ENCODE data around the gene DYDC1. TPM values are rescaled to one million over a fixed set of nuclear protein-coding genes. Genes with fewer than 3 reads are reported as not detected.
"Not testable (repeated sequence)": the region's sequence is repeated elsewhere in the genome, so short reads cannot be mapped to it uniquely, and the experiment has no call there.

The DYDC1 gene
- total RNA-seq, 4 donors from 2014 or later, result not detected

DNA sequence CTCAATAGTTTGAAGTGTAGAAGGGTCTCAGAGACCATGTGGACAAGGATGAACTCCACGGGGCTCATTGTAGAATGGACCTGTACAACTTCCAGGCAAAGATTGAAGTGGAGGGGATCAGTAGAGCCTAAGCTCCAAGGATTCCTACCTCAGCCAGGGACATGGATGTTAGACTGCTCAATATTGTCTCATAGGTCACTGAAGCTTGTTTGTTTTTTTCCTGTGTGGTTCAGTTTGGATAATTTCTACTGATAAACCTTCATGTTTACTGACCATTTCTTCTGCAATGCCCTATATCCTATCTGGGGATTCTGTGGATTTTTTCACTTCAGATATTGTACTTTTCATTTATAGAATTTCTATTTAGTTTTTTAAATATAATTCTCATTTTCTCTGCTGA is 9.0 kb upstream of the DYDC1 start:
- Histone ChIP-seq H3K4me3 (no peak overlapping the region), H3K27ac (replicated peaks in 1 of 4) (no peak overlapping the region), H3K36me3 (no peaks in the 10 kb centered on the region), H3K4me1 (no peaks in the 10 kb centered on the region), H3K27me3 (no peaks in the 10 kb centered on the region), H3K9me3 (peaks cover 0 to 26% (median 18%) of the 10 kb centered on the region in 4 donors)
- TF ChIP-seq POLR2A (IDR thresholded peaks at IDR 0.05; ENCODE audit: low read depth), result no peak
- TF ChIP-seq, protein P1, sequence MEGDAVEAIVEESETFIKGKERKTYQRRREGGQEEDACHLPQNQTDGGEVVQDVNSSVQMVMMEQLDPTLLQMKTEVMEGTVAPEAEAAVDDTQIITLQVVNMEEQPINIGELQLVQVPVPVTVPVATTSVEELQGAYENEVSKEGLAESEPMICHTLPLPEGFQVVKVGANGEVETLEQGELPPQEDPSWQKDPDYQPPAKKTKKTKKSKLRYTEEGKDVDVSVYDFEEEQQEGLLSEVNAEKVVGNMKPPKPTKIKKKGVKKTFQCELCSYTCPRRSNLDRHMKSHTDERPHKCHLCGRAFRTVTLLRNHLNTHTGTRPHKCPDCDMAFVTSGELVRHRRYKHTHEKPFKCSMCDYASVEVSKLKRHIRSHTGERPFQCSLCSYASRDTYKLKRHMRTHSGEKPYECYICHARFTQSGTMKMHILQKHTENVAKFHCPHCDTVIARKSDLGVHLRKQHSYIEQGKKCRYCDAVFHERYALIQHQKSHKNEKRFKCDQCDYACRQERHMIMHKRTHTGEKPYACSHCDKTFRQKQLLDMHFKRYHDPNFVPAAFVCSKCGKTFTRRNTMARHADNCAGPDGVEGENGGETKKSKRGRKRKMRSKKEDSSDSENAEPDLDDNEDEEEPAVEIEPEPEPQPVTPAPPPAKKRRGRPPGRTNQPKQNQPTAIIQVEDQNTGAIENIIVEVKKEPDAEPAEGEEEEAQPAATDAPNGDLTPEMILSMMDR (IDR thresholded peaks at IDR 0.05), result no peak
- no peak for TF ChIP-seq EP300 (IDR thresholded peaks at IDR 0.05)
- TF ChIP-seq POLR2AphosphoS5 (IDR thresholded peaks at IDR 0.05), result no peak
- DNase-seq (ENCODE audit: extremely low spot score), result no peak
- 0% methylated on average over 1 of the region's 1 CpG for WGBS
- intact Hi-C loops (cut with DNase I), result no loop called here

DNA sequence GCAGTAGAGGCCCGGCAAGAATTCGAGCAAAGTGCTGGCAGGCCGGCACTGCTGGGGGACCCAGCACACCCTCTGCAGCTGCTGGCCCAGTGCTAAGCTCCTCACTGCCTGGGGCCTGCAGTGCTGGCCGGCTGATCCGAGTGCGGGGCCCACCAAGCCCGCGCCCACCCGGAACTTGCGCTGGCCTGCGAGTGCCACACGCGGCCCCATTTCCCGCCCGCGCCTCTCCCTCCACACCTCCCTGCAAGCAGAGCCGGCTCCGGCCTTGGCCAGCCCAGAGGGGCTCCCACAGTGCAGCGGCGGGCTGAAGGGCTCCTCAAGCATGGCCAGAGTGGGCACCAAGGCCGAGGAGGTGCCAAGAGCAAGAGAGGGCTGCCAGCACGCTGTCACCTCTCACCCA is 3.1 kb upstream of the DYDC1 start:
- DNase-seq (ENCODE audit: extremely low spot score), result no peak
- TF ChIP-seq POLR2AphosphoS5 (IDR thresholded peaks at IDR 0.05) (no peak), EP300 (IDR thresholded peaks at IDR 0.05) (no peak), POLR2A (IDR thresholded peaks at IDR 0.05; ENCODE audit: low read depth) (no peak)
- TF ChIP-seq, protein P1 (IDR thresholded peaks at IDR 0.05), result no peak
- Histone ChIP-seq H3K4me1 (peaks cover 12 to 18% (median 15%) of the 10 kb centered on the region in 4 donors), H3K4me3 (no peak overlapping the region), H3K36me3 (no peaks in the 10 kb centered on the region), H3K9me3 (no peaks in the 10 kb centered on the region), H3K27me3 (peaks cover 0 to 34% (median 22%) of the 10 kb centered on the region in 4 donors), H3K27ac (replicated peaks in 1 of 4) (no peak overlapping the region)
- intact Hi-C loops (cut with DNase I), result no loop called here
- 97% methylated on average over 17 of the region's 22 CpGs for WGBS

DNA sequence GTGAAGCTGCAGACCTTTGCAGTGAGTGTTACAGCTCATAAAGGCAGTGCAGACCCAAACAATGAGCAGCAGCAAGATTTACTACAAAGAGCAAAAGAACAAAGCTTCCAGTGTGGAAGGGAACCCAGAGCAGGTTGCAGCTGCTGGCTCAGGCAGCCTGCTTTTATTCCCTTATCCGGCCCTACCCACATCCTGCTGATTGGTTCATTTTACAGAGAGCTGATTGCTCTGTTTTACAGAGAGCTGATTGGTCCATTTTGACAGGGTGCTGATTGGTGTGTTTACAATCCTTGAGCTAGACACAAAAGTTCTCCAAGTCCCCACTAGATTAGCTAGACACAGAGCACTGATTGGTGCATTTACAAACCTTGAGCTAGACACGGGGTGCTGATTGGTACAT is 2.4 kb upstream of the DYDC1 start:
- Histone ChIP-seq H3K4me1 (peaks cover 12 to 18% (median 15%) of the 10 kb centered on the region in 4 donors), H3K27me3 (peaks cover 0 to 39% (median 22%) of the 10 kb centered on the region in 4 donors)
- intact Hi-C loops (cut with DNase I); H3K27ac ChIP-seq (replicated peaks in 1 of 4); H3K36me3 ChIP-seq; DNase-seq (ENCODE audit: extremely low spot score); H3K9me3 ChIP-seq; H3K4me3 ChIP-seq: not testable (repeated sequence)
- WGBS, result 56% methylated on average over 1 of the region's 2 CpGs

DNA sequence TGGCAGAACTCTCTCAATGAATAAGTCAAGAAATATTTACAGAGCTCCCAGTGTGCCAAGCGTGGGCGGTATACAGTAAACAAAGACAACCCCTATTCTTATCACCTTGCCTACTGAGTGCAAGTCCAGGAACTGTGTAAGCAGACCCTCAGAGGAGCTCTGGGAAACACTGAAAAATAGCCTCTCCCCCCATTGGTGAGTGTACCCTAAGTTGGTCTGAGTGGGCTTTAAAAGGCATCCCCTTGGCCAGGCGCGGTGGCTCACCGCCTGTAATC is 1.2 kb upstream of the DYDC1 start:
- no peak for TF ChIP-seq POLR2AphosphoS5 (IDR thresholded peaks at IDR 0.05)
- no peak for TF ChIP-seq EP300 (IDR thresholded peaks at IDR 0.05)
- peaks cover 0 to 51% (median 22%) of the 10 kb centered on the region in 4 donors for H3K27me3 ChIP-seq
- H3K4me3 ChIP-seq, result no peak overlapping the region
- no peaks in the 10 kb centered on the region for H3K9me3 ChIP-seq
- intact Hi-C loops (cut with DNase I), result no loop called here
- no peak for DNase-seq (ENCODE audit: extremely low spot score)
- peaks cover 12 to 18% (median 15%) of the 10 kb centered on the region in 4 donors for H3K4me1 ChIP-seq
- no peaks in the 10 kb centered on the region for H3K36me3 ChIP-seq
- H3K27ac ChIP-seq (replicated peaks in 1 of 4), result no peak overlapping the region
- 97% methylated on average over 5 of the region's 5 CpGs for WGBS

DNA sequence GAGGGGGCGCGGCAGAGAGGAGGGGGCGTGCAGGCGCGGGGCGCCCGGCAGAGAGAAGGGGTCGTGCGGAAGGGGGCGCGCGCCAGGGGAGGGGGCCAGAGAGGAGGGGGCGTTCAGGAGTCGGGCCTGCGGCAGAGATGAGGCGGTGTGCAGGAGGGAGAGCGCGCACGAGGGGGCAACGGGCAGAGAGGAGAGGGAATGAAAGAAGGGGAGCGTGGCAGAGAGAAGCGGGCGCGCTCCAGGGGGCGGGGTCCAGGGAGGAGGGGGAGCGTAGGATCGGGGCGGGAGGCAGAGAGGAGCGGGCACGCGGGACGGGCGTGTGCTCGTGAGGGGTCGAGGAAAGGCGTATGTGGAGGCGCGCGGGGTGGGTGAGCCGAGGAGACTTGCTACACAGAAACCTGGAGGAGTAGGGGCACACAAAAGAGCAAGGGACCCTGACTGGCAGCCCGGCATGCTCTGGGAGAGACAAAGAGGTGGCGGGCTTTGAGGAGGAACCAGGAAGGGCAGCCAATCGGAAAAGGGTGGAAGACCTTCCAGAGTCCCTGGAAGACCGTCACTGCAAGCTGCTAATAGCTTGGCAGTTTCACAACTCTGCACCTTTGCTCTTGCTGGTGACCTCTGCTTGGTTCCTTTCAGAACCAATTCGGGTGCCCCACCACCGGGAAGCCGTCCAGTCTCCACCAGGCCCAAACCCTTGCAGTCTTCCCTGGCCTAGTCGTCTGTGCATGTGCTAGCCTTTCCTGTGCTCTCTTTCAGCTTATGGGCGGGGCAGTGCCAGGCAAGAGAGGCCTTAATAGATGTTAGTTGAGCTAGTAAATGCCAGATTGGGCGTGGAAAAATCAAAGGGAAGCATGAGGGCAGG is 665 bp upstream of the DYDC1 start:
- Histone ChIP-seq H3K9me3 (no peaks in the 10 kb centered on the region), H3K27ac (replicated peaks in 1 of 4) (no peak overlapping the region), H3K4me1 (peaks cover 12 to 18% (median 15%) of the 10 kb centered on the region in 4 donors), H3K27me3 (peaks cover 0 to 55% (median 22%) of the 10 kb centered on the region in 4 donors), H3K4me3 (peak overlapping the region; percentile 42 to 47 (median 46)), H3K36me3 (no peaks in the 10 kb centered on the region)
- 13% methylated on average over 48 of the region's 50 CpGs for WGBS
- no peak for DNase-seq (ENCODE audit: extremely low spot score)
- intact Hi-C loops (cut with DNase I), result no loop called here
- TF ChIP-seq EP300 (IDR thresholded peaks at IDR 0.05), result no peak
- TF ChIP-seq POLR2AphosphoS5 (IDR thresholded peaks at IDR 0.05), result no peak
- TF ChIP-seq POLR2A (IDR thresholded peaks at IDR 0.05; ENCODE audit: low read depth), result no peak
- TF ChIP-seq, protein P1 (IDR thresholded peaks at IDR 0.05), result no peak
